Dendritic cell treated with granulocyte-macrophage colony-stimulating factor and Interleukin-4, amounts not matched to agents 40 ng/mL and 50 ng/mL, for 4 days (primary cell): ENCODE measurements around the gene CTSE.
"Not testable (repeated sequence)": the region's sequence is repeated elsewhere in the genome, so short reads cannot be mapped to it uniquely, and the experiment has no call there.

ENCODE experiments used
- H3K27ac Mint-ChIP-seq: one replicate; pipeline ENCODE4 v1.8.0; 2022; ENCODE audit warnings: mild to moderate bottlenecking, mixed read lengths
- H3K27me3 Mint-ChIP-seq: one replicate; pipeline ENCODE4 v1.8.0; 2022; ENCODE audit warnings: mild to moderate bottlenecking, mixed read lengths
- H3K36me3 Mint-ChIP-seq: one replicate; pipeline ENCODE4 v1.8.0; 2022; ENCODE audit warnings: low read depth, mixed read lengths
- H3K4me1 Mint-ChIP-seq: one replicate; pipeline ENCODE4 v1.8.0; 2022; ENCODE audit warnings: low read depth, mixed read lengths
- H3K4me3 Mint-ChIP-seq: one replicate; pipeline ENCODE4 v1.8.0; 2022; ENCODE audit warnings: mild to moderate bottlenecking, moderate library complexity, mixed read lengths
- H3K9me3 Mint-ChIP-seq: one replicate; pipeline ENCODE4 v1.8.0; 2022; ENCODE audit warnings: mixed read lengths
- intact Hi-C: fragments of 100-400 bp; cut with micrococcal nuclease; formaldehyde crosslinking; loops from one replicate; pipeline ENCODE4 v1.15.0; 2022

The CTSE gene

DNA sequence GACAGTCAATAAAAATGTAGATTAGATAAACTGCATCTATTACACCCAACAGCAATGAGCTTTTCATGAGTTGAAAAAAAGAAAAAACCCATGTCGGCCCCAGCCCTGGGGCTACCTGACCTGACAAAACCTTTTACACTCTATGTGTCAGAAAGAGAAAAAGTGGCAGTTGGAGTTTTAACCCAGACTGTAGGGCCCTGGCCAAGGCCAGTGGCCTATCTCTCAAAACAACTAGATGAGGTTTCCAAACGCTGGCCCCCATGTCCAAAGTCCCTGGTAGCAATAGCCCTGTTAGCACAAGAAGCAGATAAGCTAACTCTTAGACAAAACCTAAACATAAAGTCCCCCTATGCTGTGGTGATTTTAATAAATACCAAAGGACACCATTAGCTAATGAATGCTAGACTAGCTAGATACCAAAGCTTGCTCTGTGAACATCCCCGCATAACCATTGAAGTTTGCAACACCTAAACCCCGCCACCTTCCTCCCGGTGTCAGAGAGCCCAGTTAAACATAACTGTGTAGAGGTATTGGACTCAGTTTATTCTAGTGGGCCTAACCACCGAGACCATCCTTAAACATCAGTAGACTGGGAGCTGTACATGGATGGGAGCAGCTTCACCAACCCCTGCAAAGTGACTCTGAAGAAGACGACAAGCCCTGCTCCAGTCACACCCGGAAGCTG, 32.1 kb upstream of the CTSE start:
- intact Hi-C loops, H3K27me3 Mint-ChIP-seq: not testable (repeated sequence)
- peaks cover 39% of the 10 kb centered on the region for H3K4me1 Mint-ChIP-seq

DNA sequence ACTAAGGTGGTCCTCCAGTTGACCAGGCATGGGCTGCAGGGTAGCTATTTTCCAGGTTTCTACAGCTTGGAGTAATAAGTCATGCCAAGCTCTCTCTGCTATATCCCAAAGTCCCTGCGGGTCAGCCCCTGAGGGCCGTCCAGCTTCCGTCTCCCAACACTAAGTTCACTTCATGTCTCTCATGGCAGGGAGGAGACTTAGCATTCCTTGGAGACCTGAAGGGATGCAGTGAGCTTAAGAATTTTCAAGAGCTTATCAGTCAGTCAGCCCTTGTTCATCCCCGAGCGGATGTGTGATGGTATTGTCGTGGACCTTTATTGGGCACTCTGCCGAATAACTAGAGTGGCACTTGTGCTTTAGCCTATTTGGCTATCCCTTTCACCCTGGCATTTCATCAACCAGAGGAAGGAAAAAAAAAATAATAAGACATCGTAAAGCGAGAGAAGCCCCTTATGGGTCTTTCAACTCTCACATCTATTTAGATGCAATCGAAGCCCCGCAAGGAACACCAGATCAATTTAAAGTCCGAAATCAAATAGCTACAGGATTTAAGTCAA, 31.5 kb upstream of the CTSE start:
- H3K27ac Mint-ChIP-seq, intact Hi-C loops: not testable (repeated sequence)
- H3K4me1 Mint-ChIP-seq: peaks cover 41% of the 10 kb centered on the region

More for the DNA sequence above, 32.1 kb upstream of the CTSE start:
- not testable (repeated sequence) for H3K27ac Mint-ChIP-seq, H3K9me3 Mint-ChIP-seq, H3K4me3 Mint-ChIP-seq, H3K36me3 Mint-ChIP-seq

DNA sequence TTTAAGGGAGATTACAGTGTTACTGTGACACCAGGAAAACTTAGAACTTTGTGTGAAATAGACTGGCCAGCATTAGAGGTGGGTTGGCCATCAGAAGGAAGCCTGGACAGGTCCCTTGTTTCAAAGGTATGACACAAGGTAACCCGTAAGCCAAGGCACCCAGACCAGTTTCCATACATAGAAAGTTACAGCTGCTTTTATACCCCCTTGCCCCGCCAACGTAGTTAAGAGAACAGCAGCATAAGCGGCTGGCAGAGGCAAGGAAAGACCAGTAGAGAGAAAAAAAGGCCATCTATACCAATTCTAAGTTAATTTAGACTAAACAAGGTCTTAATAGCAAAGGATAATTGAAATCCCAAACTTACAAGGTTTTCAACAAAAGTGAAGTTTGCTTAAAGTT, 29.9 kb upstream of the CTSE start:
- H3K9me3 Mint-ChIP-seq, H3K27me3 Mint-ChIP-seq, H3K4me3 Mint-ChIP-seq, intact Hi-C loops, H3K36me3 Mint-ChIP-seq: not testable (repeated sequence)
- H3K4me1 Mint-ChIP-seq: peaks cover 34% of the 10 kb centered on the region
- H3K27ac Mint-ChIP-seq: peak overlapping the region; percentile 7

More for the DNA sequence above, 31.5 kb upstream of the CTSE start:
- not testable (repeated sequence) for H3K9me3 Mint-ChIP-seq, H3K36me3 Mint-ChIP-seq, H3K4me3 Mint-ChIP-seq, H3K27me3 Mint-ChIP-seq

DNA sequence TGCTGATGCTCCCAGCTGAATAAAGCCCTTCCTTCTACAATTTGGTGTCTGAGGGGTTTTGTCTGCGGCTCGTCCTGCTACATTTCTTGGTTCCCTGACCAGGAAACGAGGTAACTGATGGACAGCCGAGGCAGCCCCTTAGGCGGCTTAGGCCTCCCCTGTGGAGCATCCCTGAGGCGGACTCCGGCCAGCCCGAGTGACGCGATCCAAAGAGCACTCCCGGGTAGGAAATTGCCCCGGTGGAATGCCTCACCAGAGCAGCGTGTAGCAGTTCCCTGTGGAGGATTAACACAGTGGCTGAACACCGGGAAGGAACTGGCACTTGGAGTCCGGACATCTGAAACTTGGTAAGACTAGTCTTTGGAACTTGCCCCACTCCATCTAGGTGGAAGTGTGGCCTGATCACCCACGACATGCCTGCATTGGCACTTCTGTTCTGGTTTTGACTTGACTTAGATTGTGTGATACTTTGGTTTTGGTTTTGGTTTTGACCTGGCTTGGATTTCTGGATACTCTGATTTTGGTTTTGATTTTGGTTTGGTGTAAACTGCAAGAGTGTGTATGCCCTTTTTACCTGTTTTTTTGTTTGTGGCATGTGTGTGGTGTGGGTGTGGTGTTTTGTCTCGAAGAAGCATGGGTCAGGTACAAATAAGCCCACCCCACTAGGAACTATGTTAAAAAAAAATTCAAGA, 29.4 kb upstream of the CTSE start, which contains the start of gene RHEX:
Gene RHEX, plus strand, starts transcription at position 255 of the 692 bp plus-strand sequence. CDS start 44,656 bp downstream, outside the sequence.
- H3K4me3 Mint-ChIP-seq: peak within 1 kb of the TSS; percentile 4
- H3K9me3 Mint-ChIP-seq, H3K36me3 Mint-ChIP-seq, intact Hi-C loops, H3K27me3 Mint-ChIP-seq: not testable (repeated sequence)
- peak within 1 kb of the TSS; percentile 7 for H3K27ac Mint-ChIP-seq
- H3K4me1 Mint-ChIP-seq: peaks cover 40% of the 10 kb centered on the region

GRCh38 chr1:206052231-206052865, 28.7 kb upstream of the CTSE start:
- Mint-ChIP-seq H3K4me1 (peaks cover 46% of the 10 kb centered on the region), H3K27ac (peak overlapping the region; percentile 7)
- H3K4me3 Mint-ChIP-seq, intact Hi-C loops, H3K27me3 Mint-ChIP-seq, H3K36me3 Mint-ChIP-seq, H3K9me3 Mint-ChIP-seq: not testable (repeated sequence)

DNA sequence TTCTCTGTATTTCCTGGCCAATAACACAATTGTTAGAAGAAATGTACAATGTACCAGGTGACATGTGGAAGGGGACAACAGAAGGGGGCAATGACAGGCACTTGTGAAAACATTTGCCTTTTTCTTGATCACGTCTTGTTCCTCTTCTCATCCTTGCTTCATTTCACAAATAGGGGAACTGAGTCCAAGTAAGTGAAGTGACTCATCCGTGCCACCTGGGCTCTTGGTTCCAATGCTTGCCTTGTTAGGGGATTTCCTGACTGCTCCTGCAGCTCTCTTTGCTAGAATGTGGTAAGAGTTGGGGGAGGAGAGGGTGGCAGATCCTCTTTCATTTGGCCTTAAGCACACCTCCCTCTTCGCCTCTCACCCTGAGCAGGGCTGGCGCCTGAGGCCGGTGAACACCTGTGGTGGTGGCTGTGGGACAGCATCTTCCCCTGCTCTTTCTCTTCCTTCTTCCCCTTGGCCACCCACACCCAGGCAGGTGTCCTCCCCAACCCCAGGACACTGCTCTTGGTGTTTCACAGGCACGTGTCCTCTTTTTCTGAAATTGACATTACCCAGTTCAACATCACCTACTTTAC, 27.1 kb upstream of the CTSE start:
- H3K4me1 Mint-ChIP-seq: peaks cover 46% of the 10 kb centered on the region
- no peaks in the 10 kb centered on the region for H3K9me3 Mint-ChIP-seq
- H3K36me3 Mint-ChIP-seq: no peaks in the 10 kb centered on the region
- no peak overlapping the region for H3K4me3 Mint-ChIP-seq
- H3K27me3 Mint-ChIP-seq: no peaks in the 10 kb centered on the region
- H3K27ac Mint-ChIP-seq: no peak overlapping the region
- intact Hi-C loops: no loop called here

DNA sequence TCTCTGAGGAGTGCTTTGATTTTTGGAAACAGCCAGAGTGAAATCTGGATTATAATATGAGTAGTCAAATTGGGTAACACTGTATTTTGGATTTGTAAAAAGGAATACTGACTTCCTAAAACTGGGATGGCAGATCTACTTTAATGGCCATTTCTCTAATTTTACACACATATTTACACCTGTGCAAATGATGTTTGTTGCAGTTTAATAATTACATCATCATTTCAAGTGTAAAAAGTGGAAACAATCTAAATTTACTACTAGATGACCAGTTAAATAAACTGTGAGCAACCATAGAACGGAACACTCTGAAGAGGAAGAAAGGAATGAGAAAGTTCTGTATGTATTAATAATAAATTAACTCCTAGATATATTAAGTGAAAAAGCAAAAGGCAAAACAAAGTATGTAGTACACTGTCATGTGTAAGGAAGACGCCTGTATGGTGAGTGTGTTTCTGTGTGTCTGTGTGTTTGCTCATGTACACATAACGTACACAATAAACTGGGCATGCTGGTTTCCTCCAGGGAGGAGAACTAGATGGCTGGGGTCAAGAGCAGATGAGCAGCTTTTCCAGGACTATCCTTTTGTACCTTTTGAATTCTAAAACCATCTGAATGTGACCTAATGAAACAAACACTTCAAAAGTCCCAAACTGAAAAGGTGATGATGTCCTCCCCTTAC, 26.4 kb upstream of the CTSE start:
- Mint-ChIP-seq H3K4me3 (no peak overlapping the region), H3K9me3 (no peaks in the 10 kb centered on the region), H3K27me3 (no peaks in the 10 kb centered on the region), H3K36me3 (no peaks in the 10 kb centered on the region), H3K27ac (no peak overlapping the region), H3K4me1 (peaks cover 46% of the 10 kb centered on the region)
- intact Hi-C loops: loop anchor here (5.0 kb wide), 2 partner anchors 32 to 48 kb away; partner anchors contain the start of gene RAB7B

GRCh38 chr1:206049293-206049692, 25.6 kb upstream of the CTSE start:
- Mint-ChIP-seq H3K27me3 (no peaks in the 10 kb centered on the region), H3K4me1 (peaks cover 46% of the 10 kb centered on the region), H3K9me3 (no peaks in the 10 kb centered on the region), H3K36me3 (no peaks in the 10 kb centered on the region), H3K27ac (no peak overlapping the region), H3K4me3 (no peak overlapping the region)
- intact Hi-C loops: loop anchor here (5.0 kb wide), 2 partner anchors 33 to 47 kb away; partner anchors contain the start of gene RAB7B

DNA sequence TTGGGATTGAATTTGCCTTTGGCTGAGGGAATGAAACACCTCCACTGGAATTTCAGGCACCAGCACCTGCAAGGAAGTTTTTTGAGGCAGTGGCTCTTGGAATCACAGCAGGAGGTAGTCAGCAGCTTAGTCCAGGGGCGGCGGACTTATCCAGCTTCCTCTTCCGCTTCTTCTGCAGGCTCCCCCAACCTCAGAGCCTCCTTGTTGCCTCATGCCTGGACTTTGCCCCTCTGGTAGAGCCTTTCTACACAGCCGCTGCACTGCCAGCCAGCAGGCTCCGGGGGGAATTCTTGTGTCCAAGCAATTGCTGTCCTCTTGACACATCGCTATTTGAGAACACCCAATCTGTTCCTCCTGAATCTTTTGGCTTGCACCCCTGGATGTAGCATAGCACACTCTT, 24.9 kb upstream of the CTSE start:
- peaks cover 44% of the 10 kb centered on the region for H3K4me1 Mint-ChIP-seq
- peak overlapping the region; percentile 27 for H3K27ac Mint-ChIP-seq
- intact Hi-C loops: loop anchor here (5.0 kb wide), 2 partner anchors 34 to 46 kb away; partner anchors contain the start of gene RAB7B
- no peak overlapping the region for H3K4me3 Mint-ChIP-seq
- no peaks in the 10 kb centered on the region for H3K27me3 Mint-ChIP-seq
- no peaks in the 10 kb centered on the region for H3K36me3 Mint-ChIP-seq
- H3K9me3 Mint-ChIP-seq: no peaks in the 10 kb centered on the region

GRCh38 chr1:206047271-206047670, 23.6 kb upstream of the CTSE start:
- no peak overlapping the region for H3K4me3 Mint-ChIP-seq
- intact Hi-C loops: loop anchor here (5.0 kb wide), 2 partner anchors 35 to 45 kb away; partner anchors contain the start of gene RAB7B
- H3K36me3 Mint-ChIP-seq: no peaks in the 10 kb centered on the region
- peaks cover 32% of the 10 kb centered on the region for H3K4me1 Mint-ChIP-seq
- no peak overlapping the region for H3K27ac Mint-ChIP-seq
- H3K9me3 Mint-ChIP-seq: no peaks in the 10 kb centered on the region
- H3K27me3 Mint-ChIP-seq: no peaks in the 10 kb centered on the region

- Mint-ChIP-seq H3K27me3 (peaks cover 10% of the 10 kb centered on the region), H3K9me3 (no peaks in the 10 kb centered on the region), H3K4me3 (no peak overlapping the region), H3K27ac (no peak overlapping the region), H3K4me1 (peaks cover 8% of the 10 kb centered on the region), H3K36me3 (no peaks in the 10 kb centered on the region)
- intact Hi-C loops: no loop called here
Observed at GRCh38 chr1:206041640-206042039, 17.9 kb upstream of the CTSE start.

GRCh38 chr1:206040328-206040727, 16.6 kb upstream of the CTSE start:
- Mint-ChIP-seq H3K4me3 (no peak overlapping the region), H3K9me3 (no peaks in the 10 kb centered on the region), H3K4me1 (peaks cover 10% of the 10 kb centered on the region), H3K27ac (no peak overlapping the region), H3K27me3 (peaks cover 11% of the 10 kb centered on the region), H3K36me3 (no peaks in the 10 kb centered on the region)
- intact Hi-C loops: no loop called here
